Mesendoderm (in vitro differentiated cells): ENCODE measurements around the gene HGFAC.

Experiments used
- DNase-seq: peaks from one replicate; pipeline ENCODE4 v3.0.0; 2013
- H2AK5ac ChIP-seq: 2 replicates; pipeline ENCODE4 v1.6.1; 2013; ENCODE audit warnings: low read length, inconsistent platforms
- H2BK120ac ChIP-seq: 2 replicates; pipeline ENCODE4 v1.6.1; 2013; ENCODE audit warnings: low read depth, mild to moderate bottlenecking, low read length, moderate library complexity, mixed read lengths
- H2BK15ac ChIP-seq: replicated peaks from 2 replicates; pipeline ENCODE4 v1.6.1; 2013; ENCODE audit warnings: low read depth, mild to moderate bottlenecking, moderate library complexity
- H2BK5ac ChIP-seq: 2 replicates; pipeline ENCODE4 v1.6.1; 2013; ENCODE audit warnings: low read length, inconsistent platforms
- H3K18ac ChIP-seq: 2 replicates; pipeline ENCODE4 v1.6.1; 2013; ENCODE audit warnings: mild to moderate bottlenecking, low read length, mixed read lengths
- H3K23ac ChIP-seq: one replicate; pipeline ENCODE4 v1.6.1; 2013; ENCODE audit warnings: low read length
- H3K27ac ChIP-seq: 2 replicates; pipeline ENCODE4 v1.5.1; 2013; ENCODE audit warnings: low read depth, mild to moderate bottlenecking, inconsistent platforms, low read length, moderate library complexity
- H3K27me3 ChIP-seq: 2 replicates; pipeline ENCODE4 v1.6.1; 2013; ENCODE audit warnings: low read length, control low read depth, mild to moderate bottlenecking, inconsistent platforms; ENCODE audit not compliant: insufficient read depth, poor library complexity
- H3K36me3 ChIP-seq: 2 replicates; pipeline ENCODE4 v1.6.1; 2013; ENCODE audit warnings: low read length, inconsistent platforms; ENCODE audit not compliant: control insufficient read depth, insufficient read depth
- H3K4ac ChIP-seq: one replicate; pipeline ENCODE4 v1.6.1; 2013; ENCODE audit warnings: low read depth, mild to moderate bottlenecking, low read length, moderate library complexity
- H3K4me1 ChIP-seq: 2 replicates; pipeline ENCODE4 v1.6.1; 2013; ENCODE audit warnings: low read depth, low read length, inconsistent platforms; ENCODE audit not compliant: control insufficient read depth
- H3K4me2 ChIP-seq: 2 replicates; pipeline ENCODE4 v1.6.1; 2013; ENCODE audit warnings: low read length
- H3K4me3 ChIP-seq: 2 replicates; pipeline ENCODE4 v1.5.1; 2013; ENCODE audit warnings: mild to moderate bottlenecking, low read length
- H3K56ac ChIP-seq: one replicate; pipeline ENCODE4 v1.6.1; 2013; ENCODE audit warnings: low read length
- H3K79me1 ChIP-seq: 2 replicates; pipeline ENCODE4 v1.6.1; 2013; ENCODE audit warnings: low read length, inconsistent platforms
- H3K79me2 ChIP-seq: 2 replicates; pipeline ENCODE4 v1.6.1; 2013; ENCODE audit warnings: mild to moderate bottlenecking, low read length; ENCODE audit not compliant: control insufficient read depth, insufficient read depth
- H3K9ac ChIP-seq: 2 replicates; pipeline ENCODE4 v1.6.1; 2013; ENCODE audit warnings: low read length, inconsistent platforms
- H4K5ac ChIP-seq: one replicate; pipeline ENCODE4 v1.6.1; 2013; ENCODE audit warnings: low read length
- H4K8ac ChIP-seq: one replicate; pipeline ENCODE4 v1.6.1; 2013; ENCODE audit warnings: low read depth, mild to moderate bottlenecking, control low read depth, low read length, moderate library complexity
- WGBS: extraction: QIAGEN DNeasy Blood & Tissue Kit; methylation state at CpG from one replicate; pipeline ENCODE4 v1.1.7; 2013; ENCODE audit warnings: low lambda C conversion rate, missing lambda C conversion rate; ENCODE audit not compliant: insufficient coverage; ENCODE audit errors: extremely low coverage; 5-methylcytosine and 5-hydroxymethylcytosine counted together

The HGFAC gene

GRCh38 chr4:3399277-3400194 lies 42.2 kb upstream of the HGFAC start:
- no peak overlapping the region for H4K8ac ChIP-seq
- H3K4me2 ChIP-seq, result no peak overlapping the region
- no peak overlapping the region for H3K4me3 ChIP-seq
- DNase-seq, result peak; percentile 74
- no peaks in the 10 kb centered on the region for H3K36me3 ChIP-seq
- no peaks in the 10 kb centered on the region for H3K27me3 ChIP-seq
- no peak overlapping the region for H3K4ac ChIP-seq
- no peak overlapping the region for H2AK5ac ChIP-seq
- H3K23ac ChIP-seq, result no peak overlapping the region
- no peaks in the 10 kb centered on the region for H3K4me1 ChIP-seq
- H2BK15ac ChIP-seq, result no peak overlapping the region
- H3K79me1 ChIP-seq, result no peaks in the 10 kb centered on the region
- H3K79me2 ChIP-seq, result no peaks in the 10 kb centered on the region
- H2BK5ac ChIP-seq, result no peak overlapping the region
- H3K27ac ChIP-seq, result no peak overlapping the region
- H2BK120ac ChIP-seq, result no peak overlapping the region
- no CpG with 5 or more reads among the region's 5 CpGs for WGBS
- H3K56ac ChIP-seq, result no peak overlapping the region
- H3K18ac ChIP-seq, result no peak overlapping the region
- H4K5ac ChIP-seq, result no peak overlapping the region
- no peak overlapping the region for H3K9ac ChIP-seq

GRCh38 chr4:3401436-3402171 lies 40.2 kb upstream of the HGFAC start:
- H3K4ac ChIP-seq, result no peak overlapping the region
- H3K27me3 ChIP-seq, result no peaks in the 10 kb centered on the region
- H4K8ac ChIP-seq, result no peak overlapping the region
- H3K56ac ChIP-seq, result no peak overlapping the region
- H2BK120ac ChIP-seq, result no peak overlapping the region
- H3K79me2 ChIP-seq, result no peaks in the 10 kb centered on the region
- H3K36me3 ChIP-seq, result no peaks in the 10 kb centered on the region
- no peaks in the 10 kb centered on the region for H3K4me1 ChIP-seq
- WGBS, result no CpG with 5 or more reads among the region's 22 CpGs
- no peak overlapping the region for H3K4me3 ChIP-seq
- no peak overlapping the region for H2AK5ac ChIP-seq
- H4K5ac ChIP-seq, result no peak overlapping the region
- no peak overlapping the region for H3K9ac ChIP-seq
- H3K23ac ChIP-seq, result no peak overlapping the region
- no peak overlapping the region for H2BK15ac ChIP-seq
- H3K4me2 ChIP-seq, result no peak overlapping the region
- H3K79me1 ChIP-seq, result no peaks in the 10 kb centered on the region
- H3K18ac ChIP-seq, result no peak overlapping the region
- no peak overlapping the region for H2BK5ac ChIP-seq
- DNase-seq, result no peak
- no peak overlapping the region for H3K27ac ChIP-seq

DNA sequence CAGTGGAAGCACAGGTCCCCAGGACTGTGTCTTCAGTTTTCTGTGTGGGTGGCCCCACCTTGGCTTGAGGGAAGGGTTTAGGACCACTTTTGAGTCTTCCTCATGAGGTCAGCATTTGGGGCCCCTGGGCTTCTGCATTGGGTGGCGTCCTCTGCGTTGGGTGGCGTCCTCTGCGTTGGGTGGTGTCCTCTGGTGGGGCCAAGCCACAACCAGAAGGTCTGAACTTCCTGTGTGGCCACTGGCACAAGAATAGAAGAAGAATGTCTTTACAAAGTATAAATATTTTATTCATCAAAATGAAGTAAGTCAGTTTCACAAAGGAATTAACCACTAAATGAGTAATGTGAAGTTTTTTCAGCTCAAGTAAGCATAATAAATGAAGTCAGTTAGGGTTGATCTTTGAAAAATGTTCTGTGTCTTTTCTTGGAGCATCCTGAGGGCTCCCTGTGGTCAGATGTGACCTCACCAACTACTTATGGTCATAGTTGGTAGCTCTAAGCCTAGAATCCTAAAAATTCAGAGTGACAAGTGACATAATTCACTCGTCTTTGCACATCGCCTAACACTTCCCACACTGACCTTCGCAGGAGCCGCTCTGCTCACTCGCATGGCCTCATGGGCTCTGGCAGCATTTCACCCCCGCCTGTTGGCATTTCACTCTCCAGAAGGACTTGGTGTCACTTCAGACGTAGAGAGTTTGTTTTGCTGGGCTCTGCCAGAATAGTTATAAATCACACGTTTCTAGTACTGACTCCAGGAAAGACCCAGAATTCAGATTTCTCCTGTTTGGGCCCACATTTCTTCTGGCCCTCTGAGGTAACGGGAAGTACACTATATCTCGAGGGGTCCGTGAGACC lies 39.0 kb upstream of the HGFAC start:
- Histone ChIP-seq H3K9ac (no peak overlapping the region), H3K4me3 (no peak overlapping the region), H3K23ac (no peak overlapping the region), H3K4me1 (no peaks in the 10 kb centered on the region), H2BK5ac (no peak overlapping the region), H2BK15ac (no peak overlapping the region), H3K27me3 (no peaks in the 10 kb centered on the region), H3K36me3 (no peaks in the 10 kb centered on the region), H3K4ac (no peak overlapping the region), H3K4me2 (no peak overlapping the region), H3K56ac (no peak overlapping the region), H3K79me2 (no peaks in the 10 kb centered on the region), H3K79me1 (no peaks in the 10 kb centered on the region), H4K8ac (no peak overlapping the region), H3K27ac (no peak overlapping the region), H4K5ac (no peak overlapping the region), H2BK120ac (no peak overlapping the region), H2AK5ac (no peak overlapping the region), H3K18ac (no peak overlapping the region)
- no CpG with 5 or more reads among the region's 15 CpGs for WGBS
- DNase-seq, result no peak

DNA sequence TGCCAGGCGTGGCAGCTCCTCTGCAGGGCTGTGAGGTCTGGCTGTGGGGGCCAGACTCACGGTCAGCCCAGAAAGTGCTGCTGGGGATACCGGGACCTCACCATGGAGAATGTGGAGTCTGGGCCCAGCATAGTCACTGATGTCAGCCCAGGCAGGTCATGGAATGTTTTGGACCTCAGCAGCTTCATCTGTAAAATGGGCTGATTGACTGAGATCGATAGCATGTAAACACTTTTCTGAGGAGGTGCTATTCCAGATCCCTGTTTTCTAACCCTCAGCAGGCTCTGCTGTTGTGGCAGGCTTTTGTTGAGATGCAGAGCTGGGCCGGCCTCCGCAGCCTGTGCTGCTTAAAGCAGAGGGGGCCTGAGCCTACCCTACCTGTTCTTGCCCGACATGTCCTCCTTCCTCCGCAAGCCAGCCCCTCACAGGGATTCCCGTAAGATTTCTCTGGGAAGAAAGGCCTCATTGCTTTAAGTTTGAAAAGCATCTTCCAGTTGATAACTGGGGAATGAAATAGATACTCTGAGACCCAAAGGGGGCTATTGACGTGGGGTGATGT lies 38.3 kb upstream of the HGFAC start:
- Histone ChIP-seq H3K4me1 (peaks cover 3% of the 10 kb centered on the region), H2AK5ac (no peak overlapping the region), H3K18ac (no peak overlapping the region), H4K5ac (no peak overlapping the region), H3K27me3 (no peaks in the 10 kb centered on the region), H3K56ac (no peak overlapping the region), H2BK120ac (no peak overlapping the region), H2BK15ac (no peak overlapping the region), H3K27ac (no peak overlapping the region), H2BK5ac (no peak overlapping the region), H3K23ac (no peak overlapping the region), H3K36me3 (no peaks in the 10 kb centered on the region), H3K79me2 (no peaks in the 10 kb centered on the region), H3K4me2 (no peak overlapping the region), H3K4me3 (no peak overlapping the region), H4K8ac (no peak overlapping the region), H3K79me1 (no peaks in the 10 kb centered on the region), H3K9ac (no peak overlapping the region), H3K4ac (no peak overlapping the region)
- DNase-seq, result no peak
- WGBS, result no CpG with 5 or more reads among the region's 10 CpGs

- no peak overlapping the region for H4K5ac ChIP-seq
- H4K8ac ChIP-seq, result no peak overlapping the region
- no peak overlapping the region for H3K4me3 ChIP-seq
- H3K79me1 ChIP-seq, result no peaks in the 10 kb centered on the region
- no peak overlapping the region for H2BK15ac ChIP-seq
- H2AK5ac ChIP-seq, result no peak overlapping the region
- no peaks in the 10 kb centered on the region for H3K79me2 ChIP-seq
- H3K23ac ChIP-seq, result no peak overlapping the region
- H3K4ac ChIP-seq, result no peak overlapping the region
- no CpG with 5 or more reads among the region's 4 CpGs for WGBS
- H3K9ac ChIP-seq, result no peak overlapping the region
- H3K4me1 ChIP-seq, result peaks cover 8% of the 10 kb centered on the region
- no peak overlapping the region for H3K18ac ChIP-seq
- no peak overlapping the region for H3K27ac ChIP-seq
- no peak overlapping the region for H3K56ac ChIP-seq
- H3K36me3 ChIP-seq, result no peaks in the 10 kb centered on the region
- H3K4me2 ChIP-seq, result no peak overlapping the region
- DNase-seq, result no peak
- H2BK5ac ChIP-seq, result no peak overlapping the region
- no peaks in the 10 kb centered on the region for H3K27me3 ChIP-seq
- no peak overlapping the region for H2BK120ac ChIP-seq
Measured at GRCh38 chr4:3404546-3404945, 37.2 kb upstream of the HGFAC start.
